SH-SY5Y (cell line): ENCODE data around the gene RETREG2.

Experiments used
- GATA2 ChIP-seq: IDR thresholded peaks from 2 replicates; pipeline ENCODE4 v1.6.1; 2011; ENCODE audit warnings: mild to moderate bottlenecking, low read depth, low read length
- GATA3 ChIP-seq: IDR thresholded peaks from 2 replicates; pipeline ENCODE4 v1.6.1; 2011; ENCODE audit warnings: low read depth, mild to moderate bottlenecking, low read length, moderate library complexity

DNA sequence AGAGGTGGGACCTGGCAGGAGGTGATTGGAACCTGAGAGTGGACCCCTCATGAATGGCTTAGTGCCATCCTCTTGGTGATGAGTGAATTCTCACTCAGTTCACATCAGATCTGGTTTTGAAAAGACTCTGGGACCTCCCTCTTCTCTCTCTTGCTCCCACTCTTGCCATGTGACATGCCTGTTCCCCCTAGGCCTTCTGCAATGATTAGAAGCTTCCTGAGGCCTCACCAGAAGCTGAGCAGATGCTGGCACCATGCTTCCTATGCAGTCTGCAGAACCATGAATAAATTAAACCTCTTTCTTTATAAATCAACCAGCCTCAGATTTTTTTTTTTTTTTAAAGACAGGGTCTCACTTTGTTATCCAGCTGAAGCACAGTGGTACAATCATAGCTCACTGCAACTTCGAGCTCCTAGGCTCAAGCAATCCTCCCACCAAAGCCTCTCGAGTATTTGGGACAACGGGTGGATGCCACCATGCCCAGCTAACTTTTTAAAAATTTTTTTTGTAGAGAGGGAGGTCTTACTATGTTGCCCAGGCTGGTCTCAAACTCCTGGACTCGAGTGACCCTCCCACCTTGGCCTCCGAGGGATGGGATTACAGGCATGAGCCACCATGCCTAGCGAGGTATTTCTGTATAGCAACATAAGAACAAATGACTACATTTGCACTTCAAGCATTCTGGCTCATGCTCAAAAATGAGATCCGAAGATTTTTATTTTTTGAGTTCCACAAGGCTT lies 26.5 kb downstream of the RETREG2 start:
- TF ChIP-seq GATA2 (no peak), GATA3 (no peak)
